WI38 (cell line): ENCODE measurements around the gene AGRN.

Experiments
- H3K4me3 ChIP-seq: 2 replicates; pipeline ENCODE4 v1.5.1; 2011; ENCODE audit warnings: low read depth, mild to moderate bottlenecking, control low read depth, low read length
- CTCF ChIP-seq: IDR thresholded peaks from 2 replicates; pipeline ENCODE4 v1.5.1; 2012; ENCODE audit warnings: low read depth, mild to moderate bottlenecking, control low read depth, low read length

The AGRN gene

GRCh38 chr1:1022302-1023009 lies 2.5 kb downstream of the AGRN start:
- no peak overlapping the region for H3K4me3 ChIP-seq
- TF ChIP-seq CTCF = no peak

GRCh38 chr1:1023700-1024099 lies 3.8 kb downstream of the AGRN start:
- TF ChIP-seq CTCF = no peak

GRCh38 chr1:1024149-1024770 lies 4.3 kb downstream of the AGRN start:
- no peak overlapping the region for H3K4me3 ChIP-seq
- TF ChIP-seq CTCF = no peak

More at GRCh38 chr1:1023700-1024099, 3.8 kb downstream of the AGRN start:
- no peak overlapping the region for H3K4me3 ChIP-seq

GRCh38 chr1:1024771-1025699 lies 5.1 kb downstream of the AGRN start:
- TF ChIP-seq CTCF = no peak
- no peak overlapping the region for H3K4me3 ChIP-seq

- no peak overlapping the region for H3K4me3 ChIP-seq
- no peak for TF ChIP-seq CTCF
Measured at GRCh38 chr1:1025730-1026129, 5.8 kb downstream of the AGRN start.

- no peak overlapping the region for H3K4me3 ChIP-seq
- no peak for TF ChIP-seq CTCF
Measured at GRCh38 chr1:1026599-1027413, 6.9 kb downstream of the AGRN start.
